Measurements from ENCODE around the gene DUSP5.

Gene DUSP5

GRCh38 chr10:110505130-110505770, 7.5 kb downstream of the DUSP5 start:
- peak in 1 of 2 donors; percentile 16 for DNase-seq (ENCODE audit: low read depth in 2 of 2)
- TF ChIP-seq CTCF (IDR thresholded peaks at IDR 0.05; ENCODE audit: low read depth, low read length), result no peak
- no peak overlapping the region for H3K4me3 ChIP-seq (replicated peaks in 1 of 2; ENCODE audit: low read depth in 2 of 2, low read length in 2 of 2)

DNA sequence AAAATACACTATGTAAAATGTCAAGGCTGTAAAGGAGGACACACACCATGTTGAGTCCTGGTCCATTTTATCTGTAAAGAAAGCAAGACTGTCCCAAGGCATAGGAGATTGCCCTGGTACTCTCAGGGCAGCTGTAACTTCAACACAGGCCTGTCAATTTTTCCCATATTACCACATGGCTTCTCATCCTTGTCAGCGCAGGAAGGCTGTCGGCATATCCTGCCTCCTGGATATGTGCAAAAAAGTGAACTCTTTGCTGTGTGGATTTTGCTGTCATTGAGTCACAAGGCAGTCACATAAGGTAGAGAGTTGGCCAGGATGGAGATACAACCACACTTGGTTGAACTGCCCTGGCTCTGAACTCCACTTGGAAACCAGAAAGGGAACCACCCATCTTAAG, 8.7 kb downstream of the DUSP5 start:
- no peak for TF ChIP-seq CTCF (IDR thresholded peaks at IDR 0.05; ENCODE audit: low read depth, low read length)
- DNase-seq (ENCODE audit: low read depth in 2 of 2), result peak in 1 of 2 donors; percentile 9
- no peak overlapping the region for H3K4me3 ChIP-seq (replicated peaks in 1 of 2; ENCODE audit: low read depth in 2 of 2, low read length in 2 of 2)

DNA sequence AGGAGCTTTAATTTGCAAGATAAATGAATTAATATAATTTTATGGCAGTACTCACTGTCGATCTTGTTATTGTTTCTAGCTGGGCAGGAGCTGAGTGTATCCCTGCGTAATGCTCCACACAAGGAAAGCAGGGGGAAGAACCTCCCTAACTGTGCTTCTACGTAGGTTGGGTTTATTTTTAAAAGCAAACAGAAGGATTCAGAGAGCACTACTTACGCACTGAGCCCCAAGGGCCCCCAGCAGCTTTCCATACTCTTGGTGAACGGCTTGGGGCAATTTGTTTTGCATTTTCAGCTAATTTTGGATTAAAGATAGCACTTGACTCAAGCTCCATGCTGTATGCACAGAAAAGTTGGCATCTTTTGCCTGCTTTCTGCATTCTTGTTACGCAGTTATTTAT, 9.6 kb downstream of the DUSP5 start:
- no peak for TF ChIP-seq CTCF (IDR thresholded peaks at IDR 0.05; ENCODE audit: low read depth, low read length)
- DNase-seq (ENCODE audit: low read depth in 2 of 2), result no peak
- H3K4me3 ChIP-seq (replicated peaks in 1 of 2; ENCODE audit: low read depth in 2 of 2, low read length in 2 of 2), result no peak overlapping the region

DNA sequence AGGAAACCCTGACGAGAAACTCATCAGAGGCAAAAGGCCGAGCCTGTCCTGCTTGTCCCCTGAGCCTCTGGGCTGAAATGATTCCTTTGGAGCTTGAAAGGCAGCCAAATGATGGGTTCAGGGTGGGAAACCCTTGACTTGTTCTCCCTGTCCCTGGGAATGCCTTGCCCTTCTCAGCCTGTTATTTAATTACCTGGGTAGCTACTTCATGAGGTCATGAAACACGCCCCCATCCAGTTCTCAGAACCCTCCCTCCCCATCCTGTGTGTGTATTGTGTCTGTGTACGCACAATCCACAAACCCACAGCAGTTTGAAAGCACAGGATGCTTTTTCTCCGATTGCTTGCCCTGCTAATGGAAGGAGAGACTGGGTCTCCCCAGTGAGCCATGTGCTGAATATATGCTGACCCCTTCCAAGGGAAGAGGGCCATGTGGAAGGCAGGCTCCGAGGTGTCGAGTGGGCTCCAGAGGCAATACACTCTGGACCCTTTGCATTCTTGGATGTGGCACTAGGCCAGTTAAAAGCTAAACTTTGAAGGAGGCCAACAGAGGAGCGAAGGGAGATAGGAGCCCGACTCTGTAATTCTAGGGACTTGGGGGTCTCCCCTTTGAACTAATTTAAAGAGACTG, 10.6 kb downstream of the DUSP5 start:
- no peak overlapping the region for H3K4me3 ChIP-seq (replicated peaks in 1 of 2; ENCODE audit: low read depth in 2 of 2, low read length in 2 of 2)
- TF ChIP-seq CTCF (IDR thresholded peaks at IDR 0.05; ENCODE audit: low read depth, low read length), result no peak

DNA sequence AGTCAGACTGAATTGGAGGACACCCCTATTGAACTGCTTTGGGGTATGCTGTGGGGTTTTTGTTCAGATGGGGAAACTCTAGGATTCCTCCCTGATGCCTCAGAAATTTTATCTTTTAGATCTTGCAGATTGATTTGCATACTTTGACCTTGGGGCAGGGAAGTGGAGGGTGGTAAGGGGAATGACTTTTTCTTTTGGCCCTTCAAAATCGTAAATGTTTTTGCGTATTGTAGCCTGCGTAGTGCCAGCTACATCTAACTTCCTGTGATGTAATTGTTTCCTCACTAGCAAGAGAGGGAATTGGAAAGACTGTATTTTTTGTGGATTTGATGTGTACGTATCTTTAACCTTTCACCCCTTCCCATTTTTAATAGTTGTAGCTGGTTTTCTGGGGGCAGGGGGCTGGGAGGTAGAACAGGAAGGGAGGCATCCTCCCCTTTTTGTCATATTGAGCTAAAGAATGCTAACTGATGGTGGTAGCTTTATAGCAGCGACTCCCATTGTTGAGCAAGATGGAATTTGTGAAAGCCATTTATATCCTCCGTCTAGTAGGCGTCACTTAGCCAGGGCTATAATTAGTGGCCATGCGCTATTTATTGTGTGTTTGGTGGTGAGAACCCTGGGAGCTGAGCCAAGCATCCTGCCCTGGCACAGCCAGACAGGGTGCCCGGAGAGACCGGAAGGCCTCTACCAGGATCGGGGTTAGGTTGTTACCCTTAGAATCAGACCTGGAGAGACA, 11.3 kb downstream of the DUSP5 start:
- no peak overlapping the region for H3K4me3 ChIP-seq (replicated peaks in 1 of 2; ENCODE audit: low read depth in 2 of 2, low read length in 2 of 2)
- no peak for TF ChIP-seq CTCF (IDR thresholded peaks at IDR 0.05; ENCODE audit: low read depth, low read length)
- peak in 1 of 2 donors; percentile 3 for DNase-seq (ENCODE audit: low read depth in 2 of 2)

More for the DNA sequence above, 10.6 kb downstream of the DUSP5 start:
- DNase-seq (ENCODE audit: low read depth in 2 of 2), result peak in 1 of 2 donors; percentile 11

GRCh38 chr10:110509560-110509959, 11.9 kb downstream of the DUSP5 start:
- no peak for TF ChIP-seq CTCF (IDR thresholded peaks at IDR 0.05; ENCODE audit: low read depth, low read length)
- DNase-seq (ENCODE audit: low read depth in 2 of 2), result peak in 1 of 2 donors; percentile 6
- H3K4me3 ChIP-seq (replicated peaks in 1 of 2; ENCODE audit: low read depth in 2 of 2, low read length in 2 of 2), result no peak overlapping the region
